HG02571 (cell line): ENCODE results near the gene TNFAIP1.
"Not testable (repeated sequence)": the region's sequence is repeated elsewhere in the genome, so short reads cannot be mapped to it uniquely, and the experiment has no call there.

Source experiments
- ATAC-seq: cut with Tn5 transposase; IDR thresholded peaks from one replicate; pipeline ENCODE4 v1.9.1; 2021; ENCODE audit warnings: mild to moderate bottlenecking, moderate library complexity; ENCODE audit not compliant: unreplicated experiment

Gene TNFAIP1, protein sequence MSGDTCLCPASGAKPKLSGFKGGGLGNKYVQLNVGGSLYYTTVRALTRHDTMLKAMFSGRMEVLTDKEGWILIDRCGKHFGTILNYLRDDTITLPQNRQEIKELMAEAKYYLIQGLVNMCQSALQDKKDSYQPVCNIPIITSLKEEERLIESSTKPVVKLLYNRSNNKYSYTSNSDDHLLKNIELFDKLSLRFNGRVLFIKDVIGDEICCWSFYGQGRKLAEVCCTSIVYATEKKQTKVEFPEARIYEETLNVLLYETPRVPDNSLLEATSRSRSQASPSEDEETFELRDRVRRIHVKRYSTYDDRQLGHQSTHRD

DNA sequence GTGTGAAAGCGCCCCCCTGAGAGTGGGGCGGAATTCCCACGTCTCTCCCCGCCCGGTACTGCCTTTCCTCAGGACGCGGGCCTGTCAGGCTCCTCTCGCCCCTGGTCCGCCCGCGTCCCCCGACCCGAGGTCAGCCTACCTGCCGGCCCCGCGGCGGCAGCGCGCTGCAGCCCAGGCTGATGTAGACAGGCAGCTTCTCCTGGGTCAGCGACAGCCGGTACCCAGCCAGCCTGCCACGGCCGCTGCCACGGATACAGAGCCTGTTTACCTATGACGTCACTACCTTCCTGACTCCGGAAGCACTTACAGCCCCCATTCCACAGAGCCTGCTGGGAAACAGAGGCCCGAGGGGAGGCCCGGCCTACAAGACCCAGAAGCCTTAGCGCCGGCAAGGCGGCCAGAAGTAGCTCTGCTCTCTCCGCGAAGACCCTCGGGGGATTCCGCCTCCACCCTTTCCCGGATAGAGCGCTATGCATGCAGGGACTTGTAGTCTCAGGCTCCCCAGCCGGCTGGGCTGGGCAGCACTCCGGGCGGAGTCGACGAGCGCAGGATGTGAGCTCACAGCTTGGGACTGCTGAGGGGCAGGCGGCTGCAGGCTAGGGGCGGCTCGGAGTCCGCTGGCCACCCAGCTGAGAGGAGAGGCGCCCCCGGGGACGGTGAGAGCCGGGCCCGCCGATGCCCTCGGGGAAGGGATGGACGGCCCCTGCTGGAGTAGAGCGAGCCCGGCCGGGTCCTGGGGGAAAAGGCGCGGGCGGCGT, at the start of gene TNFAIP1, which contains the start of gene IFT20:
Gene TNFAIP1, plus strand, starts transcription at position 561 of the 758 bp plus-strand sequence. CDS start 3,761 bp downstream, outside the sequence.
Gene IFT20, minus strand, starts transcription at position 272 of the 758 bp plus-strand sequence. CDS start 3,487 bp downstream, outside the sequence.
- peak; percentile 94 for ATAC-seq

DNA sequence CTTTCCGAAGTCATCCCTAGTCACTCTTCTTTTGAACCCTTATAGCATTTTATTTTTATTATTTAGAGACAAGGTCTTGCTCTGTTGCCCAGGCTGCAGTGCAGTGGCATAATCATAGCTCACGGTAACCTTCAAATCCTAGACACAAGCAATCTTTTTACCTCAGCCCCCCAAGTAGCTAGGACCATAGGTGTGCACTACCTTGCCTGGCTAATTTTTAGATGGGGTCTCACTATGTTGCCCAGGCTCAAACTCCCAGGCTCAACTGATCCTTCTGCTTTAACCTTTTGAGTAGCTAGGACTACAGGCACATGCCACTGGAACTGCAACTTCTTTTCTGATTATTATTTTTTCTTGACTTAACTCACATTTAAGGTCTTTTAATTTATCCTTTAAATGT, 49.6 kb upstream of the TNFAIP1 start:
- ATAC-seq = no peak

DNA sequence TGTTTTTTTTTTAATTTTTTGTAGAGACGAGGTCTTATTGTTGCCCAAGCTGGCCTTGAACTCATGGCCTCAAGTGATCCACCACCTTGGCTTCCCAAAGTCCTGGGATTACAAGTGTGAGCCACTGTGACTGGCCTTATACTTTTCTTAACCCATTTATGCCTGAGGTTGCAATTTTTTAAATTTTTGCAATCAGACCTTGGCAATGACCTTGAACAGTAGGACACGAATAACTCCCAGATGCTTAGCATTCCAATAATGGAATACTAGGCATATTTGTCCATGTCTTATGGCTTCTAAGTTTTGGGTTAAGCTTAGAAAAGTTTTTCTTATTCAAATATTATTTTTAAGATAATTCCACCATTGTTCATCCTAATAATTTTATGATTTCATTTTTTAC, 44.9 kb upstream of the TNFAIP1 start:
- no peak for ATAC-seq

DNA sequence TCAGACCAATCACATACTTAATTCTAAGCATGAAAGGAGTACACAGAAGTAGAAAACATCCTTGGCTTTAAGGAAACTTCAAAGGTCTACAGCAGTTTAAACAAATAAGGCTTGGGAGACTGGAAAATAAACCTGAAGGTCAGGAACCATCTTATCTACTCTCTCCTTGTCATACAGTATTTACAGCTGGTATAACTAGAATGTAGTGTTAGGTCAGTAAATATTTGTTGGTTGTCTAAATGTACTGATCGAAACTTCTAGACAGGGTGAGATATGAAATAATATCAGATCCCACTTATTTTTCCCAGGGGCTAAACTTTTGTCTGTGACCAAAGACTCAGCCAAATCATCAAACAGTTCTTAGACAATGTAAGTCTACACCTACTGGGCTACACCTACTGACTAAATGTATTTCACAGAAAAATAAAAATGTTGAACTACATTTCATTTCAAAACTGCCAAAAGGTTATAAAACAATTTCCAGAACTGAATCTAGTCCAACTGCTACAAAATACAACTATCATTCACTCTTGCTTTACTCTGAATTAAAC, 43.7 kb upstream of the TNFAIP1 start:
- no peak for ATAC-seq

DNA sequence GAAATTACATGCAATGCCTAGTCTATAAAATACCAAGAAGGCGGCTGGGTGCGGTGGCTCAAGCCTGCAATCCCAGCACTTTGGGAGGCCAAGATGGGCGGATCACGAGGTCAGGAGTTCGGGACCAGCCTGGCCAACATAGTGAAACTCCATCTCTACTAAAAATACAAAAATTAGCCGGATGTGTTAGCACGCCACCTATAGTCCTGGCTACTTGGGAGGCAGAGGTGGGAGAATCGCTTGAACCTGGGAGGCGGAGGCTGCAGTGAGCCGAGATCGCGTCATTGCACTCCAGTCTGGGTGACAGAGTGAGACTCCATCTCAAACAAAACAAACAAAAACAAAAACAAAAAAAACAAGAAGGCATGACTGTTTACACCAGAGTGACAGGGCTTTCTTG, 42.7 kb upstream of the TNFAIP1 start:
- not testable (repeated sequence) for ATAC-seq

DNA sequence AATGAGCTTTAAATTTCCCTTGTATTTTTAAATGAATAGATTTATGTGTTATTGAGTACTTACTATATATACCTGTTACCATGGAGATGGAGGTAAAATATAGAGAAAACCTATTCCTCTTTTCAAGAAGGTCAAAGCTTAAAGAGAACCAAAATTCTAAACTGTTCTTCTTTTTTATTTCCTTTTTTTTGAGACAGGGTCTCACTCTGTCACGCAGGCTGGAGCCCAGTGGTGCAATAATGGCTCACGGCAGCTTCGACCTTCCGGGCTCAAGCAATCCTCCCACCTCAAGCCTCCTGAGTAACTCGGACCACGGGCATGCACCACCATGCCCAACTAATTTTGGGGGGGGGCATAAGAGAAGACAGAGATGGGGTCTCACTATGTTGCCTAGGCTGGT, 41.6 kb upstream of the TNFAIP1 start:
- ATAC-seq = no peak

DNA sequence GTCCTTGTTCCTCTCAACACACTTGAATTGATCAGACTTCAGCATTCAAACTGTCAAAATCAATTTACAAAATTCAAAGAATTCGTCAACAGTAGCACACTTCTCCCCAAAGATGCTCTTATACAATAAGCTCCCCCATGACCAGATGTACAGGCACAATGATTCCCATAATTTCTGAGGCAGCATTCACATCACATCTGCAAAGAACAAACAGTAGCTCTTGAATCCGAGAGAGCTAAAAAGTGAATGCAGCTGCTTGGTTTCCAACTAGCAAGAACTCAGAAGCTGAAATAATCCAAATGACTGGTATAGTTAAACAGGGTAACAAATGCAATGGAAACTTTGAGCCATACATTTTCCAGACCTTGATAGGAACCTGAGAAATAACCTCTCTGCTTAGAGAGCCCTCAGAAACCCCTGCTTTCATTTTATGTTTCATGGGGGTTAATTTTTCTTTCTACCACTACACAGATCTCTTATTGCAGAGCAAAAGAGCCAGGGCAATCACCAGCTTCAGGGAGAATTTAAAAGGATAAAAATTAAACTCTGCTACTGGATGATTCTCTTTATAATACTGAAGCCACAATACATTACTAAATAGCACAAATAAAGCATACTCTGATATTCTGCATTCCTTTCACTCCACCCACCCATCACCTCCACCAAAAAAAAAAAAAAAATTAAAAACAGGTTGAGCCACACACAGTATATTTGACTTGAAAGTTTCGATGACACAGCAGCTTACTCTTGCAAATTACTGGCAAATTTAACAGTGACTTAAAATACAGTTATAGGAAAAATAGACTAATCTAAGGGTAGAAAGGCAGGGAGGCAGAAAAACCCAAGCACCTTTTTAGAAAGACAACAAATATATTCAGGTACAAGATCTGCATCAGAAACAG, 39.6 kb upstream of the TNFAIP1 start:
- ATAC-seq = no peak

DNA sequence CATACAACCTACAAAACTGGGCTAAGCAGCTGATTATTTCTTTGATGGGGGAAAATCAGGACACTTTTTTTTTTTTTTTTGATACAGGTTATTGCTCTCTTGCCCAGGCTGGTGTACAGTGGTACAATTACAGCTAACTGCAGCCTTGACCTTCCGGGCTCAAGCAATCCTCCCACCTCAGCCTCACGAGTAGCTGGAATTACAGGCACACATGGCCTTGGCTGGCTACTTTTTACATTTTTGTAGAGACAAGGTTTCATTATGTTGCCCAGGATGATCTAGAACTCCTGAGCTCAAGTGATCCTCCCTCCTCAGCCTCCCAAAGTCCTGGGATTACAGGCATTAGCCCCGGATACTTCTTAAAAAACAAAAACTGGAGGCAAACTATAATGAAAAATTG, 37.1 kb upstream of the TNFAIP1 start:
- no peak for ATAC-seq

DNA sequence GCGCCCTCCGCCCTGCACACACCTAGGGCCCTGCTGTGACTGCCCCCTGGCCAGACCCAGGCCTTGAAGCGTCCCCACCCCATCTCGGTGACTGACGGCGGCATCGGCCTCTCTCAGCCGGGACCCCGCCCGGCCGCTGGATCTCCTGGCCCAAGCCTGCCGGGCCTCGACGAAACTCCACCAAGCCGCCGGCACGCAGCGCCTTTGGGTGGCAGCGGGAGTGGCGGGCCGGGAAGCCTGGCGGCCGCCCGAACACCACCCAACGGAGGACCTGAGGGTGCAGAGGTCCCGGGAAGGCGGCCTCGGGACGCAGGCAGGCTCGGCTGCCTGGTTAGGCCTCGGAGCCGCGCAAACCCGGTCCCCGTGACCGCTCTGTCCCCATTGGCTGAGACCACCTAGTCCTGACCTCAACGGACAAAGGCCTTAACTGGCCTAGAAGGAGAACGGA, 28.6 kb upstream of the TNFAIP1 start:
- ATAC-seq = no peak

DNA sequence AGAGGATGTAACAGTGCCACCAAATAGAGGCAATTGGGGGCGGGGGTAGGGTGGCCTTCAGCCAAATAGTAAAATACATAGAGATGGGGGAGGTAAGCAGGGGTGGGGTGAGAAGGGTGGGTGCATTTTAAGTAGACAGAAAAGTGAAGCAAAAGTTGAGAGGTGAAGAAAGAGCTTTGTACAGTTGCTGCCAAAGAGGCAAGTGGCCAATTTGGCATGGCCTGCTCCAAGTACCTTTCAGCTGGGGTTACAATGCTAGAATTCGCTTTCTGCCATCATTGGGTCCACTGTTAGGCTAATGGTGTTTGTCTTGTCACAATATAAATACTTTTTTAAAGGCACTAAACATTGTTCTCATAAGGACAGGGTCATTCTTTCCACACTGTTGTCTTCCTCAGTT, 21.7 kb upstream of the TNFAIP1 start:
- no peak for ATAC-seq

DNA sequence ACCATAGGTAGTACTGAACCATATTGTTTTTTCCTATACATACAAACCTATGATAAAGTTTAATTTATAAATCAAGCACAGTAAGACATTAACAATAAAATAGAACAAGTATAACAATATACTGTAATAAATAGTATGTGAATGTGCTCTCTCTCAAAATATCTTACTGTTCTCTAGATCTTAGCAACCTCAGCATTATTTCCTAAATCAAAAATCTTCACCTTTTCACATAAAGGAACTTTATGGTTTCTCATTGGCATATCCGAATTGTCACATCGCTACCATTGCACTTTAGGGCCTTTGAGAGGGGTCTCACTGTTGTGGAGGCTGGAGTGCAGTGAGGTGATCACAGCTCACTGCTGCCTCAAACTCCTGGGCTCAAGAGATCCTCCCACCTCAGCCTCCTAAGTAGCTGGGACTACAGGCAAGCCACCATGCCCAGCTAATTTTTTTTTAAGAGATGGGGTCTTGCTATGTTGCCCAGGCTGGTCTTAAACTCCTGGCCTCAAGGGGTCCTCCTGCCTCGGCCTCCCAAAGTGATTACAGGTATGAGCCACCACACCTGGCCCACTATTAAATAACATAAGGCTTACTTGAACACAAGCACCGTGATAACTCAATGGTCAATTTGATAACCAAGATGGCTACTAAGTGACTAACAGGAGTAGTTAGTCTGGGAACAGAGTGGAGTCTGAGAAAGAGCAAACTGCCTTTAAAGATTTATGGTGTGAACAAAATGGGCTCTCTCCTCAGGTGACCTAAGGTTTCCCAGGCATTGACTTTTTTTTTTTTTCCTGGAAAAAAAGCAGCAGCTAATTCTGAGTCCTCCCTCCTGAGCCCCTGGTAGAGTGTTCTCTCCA, 19.5 kb upstream of the TNFAIP1 start:
- no peak for ATAC-seq

DNA sequence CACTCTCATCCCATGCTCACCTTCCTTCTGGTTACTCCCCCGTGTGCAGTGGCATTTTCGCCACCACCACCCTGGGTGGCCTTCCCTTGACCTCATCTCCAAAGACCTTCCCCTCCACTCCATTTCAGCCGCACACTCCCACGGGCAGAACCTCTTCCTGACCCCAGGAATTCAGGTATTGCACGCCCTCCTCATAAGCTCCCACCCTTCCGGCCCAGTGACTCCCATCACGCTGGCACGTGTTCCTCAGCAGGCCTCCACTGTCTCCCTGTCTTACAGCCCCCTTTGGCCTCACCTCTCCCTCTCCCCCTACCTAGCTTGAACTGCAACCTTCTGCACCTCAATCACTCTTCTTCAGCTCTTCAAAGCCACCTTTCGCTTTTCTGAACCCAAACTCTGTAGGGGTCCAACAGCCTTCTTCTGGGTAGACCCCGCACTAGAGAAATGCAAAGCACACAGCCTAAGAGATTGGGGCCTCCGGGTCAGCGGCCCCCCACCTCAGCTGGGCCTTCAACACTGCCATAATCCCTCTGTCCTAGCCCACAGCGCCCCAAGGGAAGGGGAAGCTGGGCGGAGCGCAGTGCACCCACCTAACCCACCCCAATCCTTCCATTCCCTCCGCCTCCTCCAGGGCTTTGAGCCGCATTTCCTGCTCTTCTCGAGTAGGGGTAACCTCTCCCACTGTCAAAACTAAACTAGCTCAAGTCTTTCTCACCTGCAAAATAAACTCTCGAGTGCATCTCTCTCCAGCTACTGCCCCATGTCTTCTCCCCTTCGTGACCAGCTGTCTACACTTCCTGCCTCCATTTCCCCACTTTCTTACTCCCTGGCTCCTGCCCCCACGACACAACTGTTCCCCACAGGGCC, 18.2 kb upstream of the TNFAIP1 start:
- ATAC-seq = no peak

DNA sequence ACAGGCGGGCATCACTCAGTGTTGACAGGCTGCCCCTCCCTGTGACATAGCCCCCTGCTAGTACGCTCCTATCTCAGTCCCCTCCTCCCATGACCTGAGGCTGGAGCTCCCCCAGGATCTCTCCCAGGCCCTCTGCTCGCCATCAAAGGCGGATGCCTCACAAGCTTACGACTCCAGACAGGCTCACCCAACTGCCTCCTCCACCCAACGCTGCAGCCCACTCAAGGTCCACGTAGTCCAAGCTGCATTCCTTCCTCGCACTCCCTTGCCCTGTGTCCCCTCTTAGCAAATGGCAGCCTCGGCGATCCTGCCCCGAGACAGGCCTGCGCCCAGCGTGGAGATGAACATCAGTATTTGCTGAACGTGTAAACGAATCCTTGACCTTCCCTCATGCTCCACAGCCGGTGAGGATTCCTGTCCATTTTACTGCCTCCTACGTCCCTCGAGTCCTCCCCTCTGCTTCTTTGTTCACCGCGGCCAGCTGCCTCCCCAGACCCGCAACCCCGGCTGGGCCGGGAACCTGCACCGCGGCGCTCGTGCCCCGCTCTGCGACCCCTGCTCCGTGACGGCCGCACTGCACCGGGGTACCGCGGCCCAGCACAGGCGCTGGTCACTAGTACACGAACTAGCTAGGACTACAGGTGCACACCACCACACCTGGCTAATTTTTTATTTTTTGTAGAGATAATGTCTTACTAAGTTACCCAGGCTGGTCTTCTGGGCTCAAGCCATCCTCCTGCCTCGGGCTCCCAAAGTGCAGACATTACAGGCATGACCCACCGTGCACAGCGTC, 17.4 kb upstream of the TNFAIP1 start:
- peak; percentile 10 for ATAC-seq

DNA sequence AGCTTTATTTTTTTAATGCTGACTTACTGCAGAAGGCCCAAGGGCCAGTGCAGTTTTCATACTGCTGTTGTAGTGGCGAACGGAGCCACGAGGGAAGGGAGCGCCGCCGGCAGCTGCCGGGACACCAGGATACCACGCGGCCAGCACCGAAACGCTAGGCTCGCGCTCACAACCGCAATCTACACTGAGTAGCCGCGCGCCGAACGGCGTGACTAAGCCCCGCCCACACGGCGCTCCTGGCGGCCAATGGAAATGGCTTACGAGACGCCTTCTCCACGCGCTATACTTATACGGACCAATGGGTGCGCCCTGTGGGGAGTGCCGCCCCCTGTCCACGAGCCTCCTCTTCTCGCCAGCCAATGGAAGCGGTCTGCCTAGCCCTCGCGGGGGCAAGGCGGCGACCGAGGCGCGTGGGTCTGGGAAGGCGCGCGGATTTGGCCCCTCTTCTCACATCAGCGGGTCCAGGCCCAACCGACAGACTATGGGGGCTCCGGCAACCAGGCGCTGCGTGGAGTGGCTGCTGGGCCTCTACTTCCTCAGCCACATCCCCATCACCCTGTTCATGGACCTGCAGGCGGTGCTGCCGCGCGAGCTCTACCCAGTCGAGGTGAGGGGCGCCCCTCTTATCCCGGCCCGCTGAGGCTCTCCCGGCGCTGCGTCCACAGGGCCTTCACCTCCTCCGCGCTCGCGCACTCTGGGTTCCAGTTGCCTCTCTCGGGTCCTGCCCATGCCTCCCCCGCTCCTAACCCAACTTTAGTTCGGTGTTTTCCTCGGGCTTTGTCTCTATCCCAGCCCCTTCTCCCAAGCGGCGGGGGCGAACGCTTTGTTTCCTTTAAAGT, 16.6 kb upstream of the TNFAIP1 start, which contains the start of gene TMEM97:
Gene TMEM97, plus strand, starts transcription at position 442 of the 839 bp plus-strand sequence. Its CDS starts 40 bp downstream, at position 482.
- ATAC-seq = peak; percentile 93

DNA sequence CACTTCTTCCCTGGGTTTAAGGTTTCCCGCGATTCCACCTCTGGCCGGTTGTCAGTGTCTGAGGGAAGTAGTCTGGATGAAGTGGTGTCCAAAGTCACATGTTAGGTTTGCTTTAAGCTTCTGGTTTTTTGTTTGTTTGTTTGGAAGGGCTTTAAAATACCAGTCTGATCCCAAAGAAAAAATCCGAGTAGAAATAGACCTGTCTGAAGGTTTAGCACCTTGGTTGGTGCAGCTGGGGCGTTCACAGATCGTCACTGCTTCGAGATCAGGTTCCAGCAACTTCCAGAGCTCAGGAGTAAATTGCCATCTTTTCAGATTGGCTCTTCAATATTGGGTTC, 16.0 kb upstream of the TNFAIP1 start:
- ATAC-seq = no peak

DNA sequence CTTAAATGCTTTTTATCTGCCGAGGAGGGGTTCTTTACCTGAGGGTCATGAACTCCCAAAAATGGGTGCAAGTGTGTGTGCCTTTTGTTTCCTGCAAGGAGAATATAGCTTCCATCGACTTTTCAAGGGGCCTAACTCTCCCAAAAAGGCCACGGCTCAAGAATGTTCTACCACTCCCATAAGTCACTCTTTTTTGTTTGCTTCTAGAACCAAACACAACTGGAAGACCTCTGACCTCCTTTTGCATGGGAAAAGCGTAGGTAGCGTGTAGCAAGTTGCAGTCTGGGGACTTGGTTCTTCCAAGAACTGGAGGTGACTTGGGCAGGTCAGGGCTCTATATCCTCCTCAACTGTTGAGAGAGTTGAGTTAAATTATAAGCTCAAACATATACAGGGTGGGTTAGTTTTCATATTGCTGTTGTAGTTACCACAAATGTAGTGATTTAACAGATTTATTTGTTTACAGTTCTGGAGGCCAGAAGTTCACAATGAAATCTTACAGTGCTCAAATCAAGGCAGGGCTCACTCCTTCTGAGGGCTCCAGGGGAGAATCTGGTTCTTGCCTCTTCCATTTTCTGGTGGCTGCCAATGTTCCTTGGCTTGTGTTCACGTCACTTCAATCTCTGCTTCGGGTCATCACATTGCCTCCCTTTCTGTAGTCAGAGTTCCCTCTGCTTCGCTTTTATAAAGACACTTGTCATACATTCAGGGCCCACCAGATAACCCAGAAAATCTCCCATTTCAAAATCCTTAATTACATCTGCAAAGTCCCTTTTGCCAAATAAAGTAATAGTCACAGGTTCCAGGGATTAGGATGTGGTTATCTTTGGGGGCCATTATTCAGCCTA, 15.1 kb upstream of the TNFAIP1 start:
- no peak for ATAC-seq
